GM18873 (cell line): ENCODE data around the gene DGUOK.

Experiments used
- ATAC-seq: cut with Tn5 transposase; IDR thresholded peaks from one replicate; pipeline ENCODE4 v1.9.1; 2021; ENCODE audit warnings: mild to moderate bottlenecking, moderate library complexity, moderate number of reproducible peaks; ENCODE audit not compliant: unreplicated experiment, low FRiP score

DGUOK gene

GRCh38 chr2:73944714-73945113 is 18.0 kb downstream of the DGUOK start:
- ATAC-seq: no peak

GRCh38 chr2:73946215-73946614 is 19.5 kb downstream of the DGUOK start:
- ATAC-seq: no peak

- ATAC-seq: no peak
Measured at GRCh38 chr2:73946666-73947065, 20.0 kb downstream of the DGUOK start.

- no peak for ATAC-seq
Measured at GRCh38 chr2:73947412-73948018, 20.8 kb downstream of the DGUOK start.

GRCh38 chr2:73949802-73950201 is 23.1 kb downstream of the DGUOK start:
- no peak for ATAC-seq

GRCh38 chr2:73952499-73953446 is 26.1 kb downstream of the DGUOK start:
- ATAC-seq: no peak

- ATAC-seq: no peak
Measured at GRCh38 chr2:73956218-73956865, 29.7 kb downstream of the DGUOK start.

GRCh38 chr2:73961274-73961673 is 34.6 kb downstream of the DGUOK start:
- no peak for ATAC-seq

- ATAC-seq: no peak
Measured at GRCh38 chr2:73961823-73962615, 35.3 kb downstream of the DGUOK start.

- ATAC-seq: no peak
Measured at GRCh38 chr2:73962798-73963197, 36.1 kb downstream of the DGUOK start.

GRCh38 chr2:73963385-73964120 is 36.9 kb downstream of the DGUOK start:
- ATAC-seq: peak; percentile 60

GRCh38 chr2:73964223-73964622 is 37.5 kb downstream of the DGUOK start:
- ATAC-seq: no peak

- ATAC-seq: no peak
Measured at GRCh38 chr2:73965053-73965452, 38.4 kb downstream of the DGUOK start.

- ATAC-seq: no peak
Measured at GRCh38 chr2:73968357-73968937, 41.8 kb downstream of the DGUOK start.

- ATAC-seq: no peak
Measured at GRCh38 chr2:73969356-73969755, 42.7 kb downstream of the DGUOK start.

GRCh38 chr2:73970141-73970803 is 43.6 kb downstream of the DGUOK start:
- no peak for ATAC-seq

- ATAC-seq: peak; percentile 85
Measured at GRCh38 chr2:73970850-73971471, 44.3 kb downstream of the DGUOK start.

- no peak for ATAC-seq
Measured at GRCh38 chr2:73971722-73972121, 45.0 kb downstream of the DGUOK start.

GRCh38 chr2:73972846-73973245 is 46.2 kb downstream of the DGUOK start:
- ATAC-seq: no peak
